A549 (cell line): ENCODE measurements around the gene DNA2. TPM values are rescaled to one million over a fixed set of nuclear protein-coding genes. Genes with fewer than 3 reads are reported as not detected.

Experiments used
- ATAC-seq, 2 experiments: fragments of 200-7000 bp in 1 of 2; fragments of >200 bp in 1 of 2; cut with Nextera tagmentation in 1 of 2; cut with Tn5 transposase in 1 of 2; 3 replicates each; pipeline versions ENCODE4 v1.8.0 to v1.9.1; 2018 to 2020; ENCODE audit warnings: mild to moderate bottlenecking in 1 of 2, moderate library complexity in 1 of 2
- CTCF ChIA-PET: fragments of 300-600 bp; sonication (Branson Sonifier 250); formaldehyde crosslinking; extraction: SDS; loops from one replicate; lab custom pipeline; 2021; ENCODE audit warnings: antibody characterized with exemption, inconsistent platforms; lab: Yijun Ruan, JAX
- POLR2A ChIA-PET: fragments of 350-600 bp; formaldehyde crosslinking; extraction: SDS; loops from one replicate; lab custom pipeline; 2021; ENCODE audit warnings: antibody characterized with exemption, inconsistent platforms; lab: Yijun Ruan, JAX
- DNase-seq, 2 experiments: peaks; one replicate each; pipeline versions ENCODE4 v3.0.0 to v3.0.0-alpha.2; 2011 to 2016; ENCODE audit warnings: low read depth in 1 of 2, low spot score in 1 of 2
- FAIRE-seq: peaks from 2 replicates; lab custom pipeline; 2011; peaks lifted over from hg19 to GRCh38; lab: Jason Lieb, UNC
- H3K27ac ChIP-seq, 2 experiments: fragments of >200 bp; sonication (Bioruptor Twin); formaldehyde crosslinking; 3 replicates each; pipeline ENCODE4 v1.5.1; 2016 to 2017
- H3K4me1 ChIP-seq: fragments of >200 bp; sonication (Bioruptor Twin); formaldehyde crosslinking; 3 replicates; pipeline ENCODE4 v1.6.1; 2016
- H3K4me2 ChIP-seq: fragments of >200 bp; sonication (Bioruptor Twin); formaldehyde crosslinking; 3 replicates; pipeline ENCODE4 v1.6.1; 2016
- H3K4me3 ChIP-seq: fragments of >200 bp; sonication (Bioruptor Twin); formaldehyde crosslinking; 3 replicates; pipeline ENCODE4 v1.5.1; 2016
- H3K9me3 ChIP-seq: fragments of >200 bp; sonication (Bioruptor Twin); formaldehyde crosslinking; 3 replicates; pipeline ENCODE4 v1.6.1; 2016
- CBX2 ChIP-seq: fragments of 200-600 bp; sonication (generic); IDR thresholded peaks from 2 replicates; pipeline ENCODE4 v1.6.1; 2016; ENCODE audit warnings: low read depth, mild to moderate bottlenecking, borderline replicate concordance
- EHMT2 ChIP-seq: fragments of 200-600 bp; sonication (generic); IDR thresholded peaks from 2 replicates; pipeline ENCODE4 v1.6.1; 2016; ENCODE audit warnings: antibody characterized with exemption, low read depth, mild to moderate bottlenecking, moderate library complexity
- FOSB ChIP-seq: fragments of 250-450 bp; sonication (Bioruptor Pico); IDR thresholded peaks from 2 replicates; pipeline ENCODE4 v1.5.0; 2020; ENCODE audit warnings: mild to moderate bottlenecking, moderate library complexity
- KDM5A ChIP-seq: fragments of 200-600 bp; sonication (generic); IDR thresholded peaks from 2 replicates; pipeline ENCODE4 v1.6.1; 2016; ENCODE audit warnings: antibody characterized with exemption, mild to moderate bottlenecking
- MAFK ChIP-seq: fragments of 450-650 bp; IDR thresholded peaks from 2 replicates; pipeline ENCODE4 v1.6.1; 2014; ENCODE audit not compliant: partially characterized antibody
- NR3C1 ChIP-seq: fragments of >200 bp; sonication (Bioruptor Twin); formaldehyde crosslinking; IDR thresholded peaks from 3 replicates; pipeline ENCODE4 v1.6.1; 2017
- POLR2A ChIP-seq: IDR thresholded peaks from 2 replicates; pipeline ENCODE4 v1.6.1; 2012; ENCODE audit warnings: mild to moderate bottlenecking, low read length
- RFX5 ChIP-seq: fragments of 450-650 bp; IDR thresholded peaks from 2 replicates; pipeline ENCODE4 v1.7.1; 2014; ENCODE audit warnings: antibody characterized with exemption, mild to moderate bottlenecking, moderate library complexity
- RNF2 ChIP-seq: fragments of 200-600 bp; sonication (generic); IDR thresholded peaks from 2 replicates; pipeline ENCODE4 v1.6.1; 2016; ENCODE audit warnings: low read depth, mild to moderate bottlenecking, antibody characterized with exemption, moderate library complexity, borderline replicate concordance
- SREBF2 ChIP-seq: fragments of 450-650 bp; IDR thresholded peaks from 2 replicates; pipeline ENCODE4 v1.6.1; 2014; ENCODE audit warnings: mild to moderate bottlenecking, moderate library complexity
- TP53 ChIP-seq: fragments of 250-450 bp; sonication (Bioruptor Pico); IDR thresholded peaks from 2 replicates; pipeline ENCODE4 v1.5.0; 2021; ENCODE audit warnings: mild to moderate bottlenecking, moderate library complexity
- ZSCAN20 ChIP-seq: fragments of 250-450 bp; sonication (Bioruptor Pico); IDR thresholded peaks from 2 replicates; pipeline ENCODE4 v1.8.0; 2022; ENCODE audit warnings: mild to moderate bottlenecking, moderate library complexity
- WGBS: methylation state at CpG from one replicate; pipeline ENCODE4 v1.1.6; 2017; ENCODE audit errors: missing lambda C conversion rate; 5-methylcytosine and 5-hydroxymethylcytosine counted together
- polyA plus RNA-seq, 4 experiments: library from polyadenylated mRNA; depleted of rRNA in 3 of 4; stranded (reverse); fragments of >200 nt; fragmentation: RNase III in 1 of 4; extraction: RNeasy Plus Mini Kit Qiagen cat#74134 plus additional on column Dnase treatment in 1 of 4; gene quantifications; 2 replicates in 3 of 4; 3 replicates in 1 of 4; pipeline ENCODE4 v1.2.3, GENCODE V29; 2011 to 2017
- TF ChIP-seq, protein P1 (sequence below): fragments of >200 bp; sonication (Bioruptor Twin); formaldehyde crosslinking; IDR thresholded peaks from 3 replicates; pipeline ENCODE4 v1.5.1; 2016
- TF ChIP-seq, protein P2 (sequence below): fragments of 200-600 bp; sonication (generic); IDR thresholded peaks from 2 replicates; pipeline ENCODE4 v1.6.1; 2016; ENCODE audit warnings: antibody characterized with exemption, mild to moderate bottlenecking, moderate library complexity
- TF ChIP-seq, protein P3 (sequence below): fragments of >200 bp; sonication (Bioruptor Twin); formaldehyde crosslinking; IDR thresholded peaks from 2 replicates; pipeline ENCODE4 v1.6.1; 2016
- TF ChIP-seq, protein P4 (sequence below): fragments of 250-450 bp; sonication (Bioruptor Pico); IDR thresholded peaks from 2 replicates; pipeline ENCODE4 v1.5.0; 2021; ENCODE audit warnings: mild to moderate bottlenecking, moderate library complexity, borderline replicate concordance

Gene DNA2
- polyA plus RNA-seq, 2 of the 4 experiments (the other 2 are of a cell fraction) = 16.5 to 20.1 TPM

DNA sequence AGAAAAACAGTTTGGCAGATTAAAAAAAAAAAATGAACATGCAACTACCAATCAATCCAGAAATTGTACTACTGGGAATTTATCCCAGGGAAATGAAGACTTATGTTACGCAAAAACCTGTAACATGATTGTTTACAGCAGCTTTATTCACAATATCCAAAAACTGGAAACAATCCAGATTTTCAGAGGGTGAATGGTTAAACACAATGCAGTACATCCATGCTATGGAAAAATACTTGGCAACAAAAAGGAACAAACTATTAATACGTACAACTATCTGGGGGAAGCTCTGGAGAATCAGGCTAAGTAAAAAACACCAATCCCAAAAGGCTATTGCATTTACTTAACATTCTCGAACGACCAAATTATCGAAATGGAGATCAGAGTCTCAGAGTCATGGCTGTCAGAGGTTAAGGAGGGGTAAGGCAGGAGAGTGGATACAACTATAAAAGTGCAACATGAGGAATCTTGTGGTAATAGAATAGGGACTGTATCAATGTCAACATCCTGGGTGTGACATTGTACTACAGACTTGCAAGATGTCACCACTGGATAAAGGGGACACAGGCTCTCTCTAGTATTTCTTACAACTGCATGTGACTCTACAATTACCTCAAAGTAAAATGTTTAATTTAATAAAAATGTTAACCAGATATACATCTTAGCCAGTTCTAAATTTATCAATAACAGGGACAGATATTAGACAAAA is 43.2 kb downstream of the DNA2 start:
- ChIA-PET CTCF (interaction anchor here (0.6 to 0.7 kb wide), 3 partner anchors 36 to 269 kb away, joined by 3 to 4 read pairs (median 3); no protein-coding TSS in a partner anchor), POLR2A (no interaction called here)
- H3K4me3 ChIP-seq = no peak overlapping the region
- H3K27ac ChIP-seq = no peak overlapping the region
- FAIRE-seq (no peak), DNase-seq (no peak), ATAC-seq (no peak)
- no peaks in the 10 kb centered on the region for H3K4me1 ChIP-seq
- TF ChIP-seq POLR2A (no peak), KDM5A (no peak), FOSB (no peak), ZSCAN20 (CRISPR knock-in tag) (no peak), SREBF2 (no peak), TP53 (CRISPR knock-in tag) (no peak), CBX2 (no peak), RNF2 (no peak)
- TF ChIP-seq, protein P1, sequence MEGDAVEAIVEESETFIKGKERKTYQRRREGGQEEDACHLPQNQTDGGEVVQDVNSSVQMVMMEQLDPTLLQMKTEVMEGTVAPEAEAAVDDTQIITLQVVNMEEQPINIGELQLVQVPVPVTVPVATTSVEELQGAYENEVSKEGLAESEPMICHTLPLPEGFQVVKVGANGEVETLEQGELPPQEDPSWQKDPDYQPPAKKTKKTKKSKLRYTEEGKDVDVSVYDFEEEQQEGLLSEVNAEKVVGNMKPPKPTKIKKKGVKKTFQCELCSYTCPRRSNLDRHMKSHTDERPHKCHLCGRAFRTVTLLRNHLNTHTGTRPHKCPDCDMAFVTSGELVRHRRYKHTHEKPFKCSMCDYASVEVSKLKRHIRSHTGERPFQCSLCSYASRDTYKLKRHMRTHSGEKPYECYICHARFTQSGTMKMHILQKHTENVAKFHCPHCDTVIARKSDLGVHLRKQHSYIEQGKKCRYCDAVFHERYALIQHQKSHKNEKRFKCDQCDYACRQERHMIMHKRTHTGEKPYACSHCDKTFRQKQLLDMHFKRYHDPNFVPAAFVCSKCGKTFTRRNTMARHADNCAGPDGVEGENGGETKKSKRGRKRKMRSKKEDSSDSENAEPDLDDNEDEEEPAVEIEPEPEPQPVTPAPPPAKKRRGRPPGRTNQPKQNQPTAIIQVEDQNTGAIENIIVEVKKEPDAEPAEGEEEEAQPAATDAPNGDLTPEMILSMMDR = no peak
- TF ChIP-seq, protein P2, sequence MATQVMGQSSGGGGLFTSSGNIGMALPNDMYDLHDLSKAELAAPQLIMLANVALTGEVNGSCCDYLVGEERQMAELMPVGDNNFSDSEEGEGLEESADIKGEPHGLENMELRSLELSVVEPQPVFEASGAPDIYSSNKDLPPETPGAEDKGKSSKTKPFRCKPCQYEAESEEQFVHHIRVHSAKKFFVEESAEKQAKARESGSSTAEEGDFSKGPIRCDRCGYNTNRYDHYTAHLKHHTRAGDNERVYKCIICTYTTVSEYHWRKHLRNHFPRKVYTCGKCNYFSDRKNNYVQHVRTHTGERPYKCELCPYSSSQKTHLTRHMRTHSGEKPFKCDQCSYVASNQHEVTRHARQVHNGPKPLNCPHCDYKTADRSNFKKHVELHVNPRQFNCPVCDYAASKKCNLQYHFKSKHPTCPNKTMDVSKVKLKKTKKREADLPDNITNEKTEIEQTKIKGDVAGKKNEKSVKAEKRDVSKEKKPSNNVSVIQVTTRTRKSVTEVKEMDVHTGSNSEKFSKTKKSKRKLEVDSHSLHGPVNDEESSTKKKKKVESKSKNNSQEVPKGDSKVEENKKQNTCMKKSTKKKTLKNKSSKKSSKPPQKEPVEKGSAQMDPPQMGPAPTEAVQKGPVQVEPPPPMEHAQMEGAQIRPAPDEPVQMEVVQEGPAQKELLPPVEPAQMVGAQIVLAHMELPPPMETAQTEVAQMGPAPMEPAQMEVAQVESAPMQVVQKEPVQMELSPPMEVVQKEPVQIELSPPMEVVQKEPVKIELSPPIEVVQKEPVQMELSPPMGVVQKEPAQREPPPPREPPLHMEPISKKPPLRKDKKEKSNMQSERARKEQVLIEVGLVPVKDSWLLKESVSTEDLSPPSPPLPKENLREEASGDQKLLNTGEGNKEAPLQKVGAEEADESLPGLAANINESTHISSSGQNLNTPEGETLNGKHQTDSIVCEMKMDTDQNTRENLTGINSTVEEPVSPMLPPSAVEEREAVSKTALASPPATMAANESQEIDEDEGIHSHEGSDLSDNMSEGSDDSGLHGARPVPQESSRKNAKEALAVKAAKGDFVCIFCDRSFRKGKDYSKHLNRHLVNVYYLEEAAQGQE = no peak
- TF ChIP-seq, protein P3, sequence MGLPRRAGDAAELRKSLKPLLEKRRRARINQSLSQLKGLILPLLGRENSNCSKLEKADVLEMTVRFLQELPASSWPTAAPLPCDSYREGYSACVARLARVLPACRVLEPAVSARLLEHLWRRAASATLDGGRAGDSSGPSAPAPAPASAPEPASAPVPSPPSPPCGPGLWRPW = no peak
- TF ChIP-seq, protein P4, sequence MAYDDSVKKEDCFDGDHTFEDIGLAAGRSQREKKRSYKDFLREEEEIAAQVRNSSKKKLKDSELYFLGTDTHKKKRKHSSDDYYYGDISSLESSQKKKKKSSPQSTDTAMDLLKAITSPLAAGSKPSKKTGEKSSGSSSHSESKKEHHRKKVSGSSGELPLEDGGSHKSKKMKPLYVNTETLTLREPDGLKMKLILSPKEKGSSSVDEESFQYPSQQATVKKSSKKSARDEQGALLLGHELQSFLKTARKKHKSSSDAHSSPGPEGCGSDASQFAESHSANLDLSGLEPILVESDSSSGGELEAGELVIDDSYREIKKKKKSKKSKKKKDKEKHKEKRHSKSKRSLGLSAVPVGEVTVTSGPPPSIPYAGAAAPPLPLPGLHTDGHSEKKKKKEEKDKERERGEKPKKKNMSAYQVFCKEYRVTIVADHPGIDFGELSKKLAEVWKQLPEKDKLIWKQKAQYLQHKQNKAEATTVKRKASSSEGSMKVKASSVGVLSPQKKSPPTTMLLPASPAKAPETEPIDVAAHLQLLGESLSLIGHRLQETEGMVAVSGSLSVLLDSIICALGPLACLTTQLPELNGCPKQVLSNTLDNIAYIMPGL (CRISPR knock-in tag) = no peak
- WGBS = 88% methylated on average over 5 of the region's 5 CpGs
- H3K9me3 ChIP-seq = no peaks in the 10 kb centered on the region
- H3K4me2 ChIP-seq = no peak overlapping the region

DNA sequence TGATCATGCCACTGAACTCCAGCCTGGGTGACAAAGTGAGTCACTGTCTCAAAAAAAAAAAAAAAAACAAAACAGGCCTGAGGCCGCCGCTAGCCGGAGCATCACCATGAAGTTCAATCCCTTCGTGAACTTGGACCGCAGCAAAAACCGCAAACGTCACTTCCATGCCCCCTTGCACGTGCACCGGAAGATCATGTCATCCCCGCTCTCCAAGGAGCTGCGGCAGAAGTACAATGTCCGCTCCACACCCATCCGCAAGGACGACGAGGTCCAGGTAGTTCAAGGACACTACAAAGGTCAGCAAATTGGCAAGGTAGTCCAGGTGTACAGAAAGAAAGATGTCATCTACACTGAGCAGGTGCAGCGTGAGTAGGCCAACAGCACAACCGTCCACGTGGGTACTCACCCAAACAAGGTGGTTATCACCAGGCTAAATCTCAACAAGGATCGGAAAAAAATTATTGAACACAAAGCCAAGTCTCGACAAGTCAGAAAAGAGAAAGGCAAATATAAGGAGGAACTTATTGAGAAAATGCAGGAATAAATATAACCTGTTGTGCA is 47.2 kb downstream of the DNA2 start:
- Histone ChIP-seq H3K9me3 (no peaks in the 10 kb centered on the region), H3K4me3 (no peak overlapping the region), H3K27ac (no peak overlapping the region), H3K4me2 (no peak overlapping the region), H3K4me1 (no peaks in the 10 kb centered on the region)
- CTCF ChIA-PET = interaction anchor here (0.7 kb wide), 1 partner anchor 13 kb away, joined by 3 read pairs; no protein-coding TSS in a partner anchor
- WGBS = 95% methylated on average over 20 of the region's 20 CpGs
- FAIRE-seq = no peak
- TF ChIP-seq, protein P1 = no peak
- no peak for TF ChIP-seq EHMT2
- no peak for TF ChIP-seq NR3C1
- no peak for TF ChIP-seq FOSB
- TF ChIP-seq ZSCAN20 (CRISPR knock-in tag) = no peak
- TF ChIP-seq RFX5 = no peak
- TF ChIP-seq MAFK = no peak
- ATAC-seq = no peak
- DNase-seq = no peak
- POLR2A ChIA-PET = no interaction called here
